Measurements from ENCODE around the gene SIAH3. TPM values are rescaled to one million over a fixed set of nuclear protein-coding genes. Genes with fewer than 3 reads are reported as not detected.

Gene SIAH3
- total and polyA plus RNA-seq, 4 donors: under 0.01 TPM; not detected in 3

GRCh38 chr13:45860240-45860639 lies 8.7 kb upstream of the SIAH3 start:
- peaks cover 0 to 12% (median 2%) of the 10 kb centered on the region in 4 donors for H3K27me3 ChIP-seq (ENCODE audit: control insufficient read depth in 4 of 4, insufficient read depth in 4 of 4, low read length in 3 of 4)
- H3K27ac ChIP-seq (ENCODE audit: low read depth in 1 of 2, low read length in 2 of 2): no peak overlapping the region
- TF ChIP-seq YY1 (IDR thresholded peaks at IDR 0.05) (no peak), RAD21 (IDR thresholded peaks at IDR 0.05) (no peak), JUND (IDR thresholded peaks at IDR 0.05) (no peak), FOXA1 (IDR thresholded peaks at IDR 0.05) (no peak), EGR1 (IDR thresholded peaks at IDR 0.05; ENCODE audit: low read depth in 2 of 2) (no peak), HNF4A (conservative IDR thresholded peaks at IDR 0.05) (no peak), RXRA (IDR thresholded peaks at IDR 0.05) (no peak)
- TF ChIP-seq, protein P1, sequence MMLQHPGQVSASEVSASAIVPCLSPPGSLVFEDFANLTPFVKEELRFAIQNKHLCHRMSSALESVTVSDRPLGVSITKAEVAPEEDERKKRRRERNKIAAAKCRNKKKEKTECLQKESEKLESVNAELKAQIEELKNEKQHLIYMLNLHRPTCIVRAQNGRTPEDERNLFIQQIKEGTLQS (IDR thresholded peaks at IDR 0.05): no peak
- TF ChIP-seq, protein P2, sequence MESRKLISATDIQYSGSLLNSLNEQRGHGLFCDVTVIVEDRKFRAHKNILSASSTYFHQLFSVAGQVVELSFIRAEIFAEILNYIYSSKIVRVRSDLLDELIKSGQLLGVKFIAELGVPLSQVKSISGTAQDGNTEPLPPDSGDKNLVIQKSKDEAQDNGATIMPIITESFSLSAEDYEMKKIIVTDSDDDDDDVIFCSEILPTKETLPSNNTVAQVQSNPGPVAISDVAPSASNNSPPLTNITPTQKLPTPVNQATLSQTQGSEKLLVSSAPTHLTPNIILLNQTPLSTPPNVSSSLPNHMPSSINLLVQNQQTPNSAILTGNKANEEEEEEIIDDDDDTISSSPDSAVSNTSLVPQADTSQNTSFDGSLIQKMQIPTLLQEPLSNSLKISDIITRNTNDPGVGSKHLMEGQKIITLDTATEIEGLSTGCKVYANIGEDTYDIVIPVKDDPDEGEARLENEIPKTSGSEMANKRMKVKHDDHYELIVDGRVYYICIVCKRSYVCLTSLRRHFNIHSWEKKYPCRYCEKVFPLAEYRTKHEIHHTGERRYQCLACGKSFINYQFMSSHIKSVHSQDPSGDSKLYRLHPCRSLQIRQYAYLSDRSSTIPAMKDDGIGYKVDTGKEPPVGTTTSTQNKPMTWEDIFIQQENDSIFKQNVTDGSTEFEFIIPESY (IDR thresholded peaks at IDR 0.05): no peak
- TF ChIP-seq, protein P3, sequence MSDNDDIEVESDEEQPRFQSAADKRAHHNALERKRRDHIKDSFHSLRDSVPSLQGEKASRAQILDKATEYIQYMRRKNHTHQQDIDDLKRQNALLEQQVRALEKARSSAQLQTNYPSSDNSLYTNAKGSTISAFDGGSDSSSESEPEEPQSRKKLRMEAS (IDR thresholded peaks at IDR 0.05): no peak
- WGBS: 70% methylated on average over 5 of the region's 5 CpGs
- H3K4me3 ChIP-seq (ENCODE audit: low read depth in 1 of 3, low read length in 3 of 3): no peak overlapping the region
- H3K9ac ChIP-seq (ENCODE audit: low read depth in 1 of 2, low read length in 2 of 2): no peak overlapping the region
- DNase-seq (ENCODE audit: low spot score): no peak
- H3K36me3 ChIP-seq (ENCODE audit: control insufficient read depth in 4 of 4, insufficient read depth in 3 of 4, low read depth in 1 of 4, low read length in 3 of 4): no peaks in the 10 kb centered on the region
- peaks cover 0 to 6% (median 3%) of the 10 kb centered on the region in 4 donors for H3K9me3 ChIP-seq (ENCODE audit: control insufficient read depth in 4 of 4, low read length in 3 of 4)
- H3K4me1 ChIP-seq (ENCODE audit: control insufficient read depth in 4 of 4, insufficient read depth in 4 of 4, low read length in 3 of 4): no peaks in the 10 kb centered on the region

- TF ChIP-seq SP1 (IDR thresholded peaks at IDR 0.05): no peak
- TF ChIP-seq CTCF (IDR thresholded peaks at IDR 0.05; ENCODE audit: low read depth, low read length, missing input control): no peak
- TF ChIP-seq GABPA (IDR thresholded peaks at IDR 0.05 in 1 of 2, conservative IDR thresholded peaks at IDR 0.05 in 1 of 2): no peak
- TF ChIP-seq FOXA1 (IDR thresholded peaks at IDR 0.05): no peak
- TF ChIP-seq HNF4A (conservative IDR thresholded peaks at IDR 0.05): no peak
- TF ChIP-seq, protein P1 (IDR thresholded peaks at IDR 0.05): no peak
- no peak for TF ChIP-seq REST (IDR thresholded peaks at IDR 0.05)
- TF ChIP-seq HNF4G (IDR thresholded peaks at IDR 0.05): no peak
- TF ChIP-seq, protein P3 (IDR thresholded peaks at IDR 0.05): no peak
- no peak for TF ChIP-seq YY1 (IDR thresholded peaks at IDR 0.05)
- no peak for TF ChIP-seq TAF1 (conservative IDR thresholded peaks at IDR 0.05)
- TF ChIP-seq RXRA (IDR thresholded peaks at IDR 0.05): no peak
- no peak for TF ChIP-seq EGR1 (IDR thresholded peaks at IDR 0.05; ENCODE audit: low read depth in 2 of 2)
- no peak for TF ChIP-seq FOXA2 (IDR thresholded peaks at IDR 0.05)
- no peak for TF ChIP-seq JUND (IDR thresholded peaks at IDR 0.05)
- H3K27me3 ChIP-seq (ENCODE audit: control insufficient read depth in 4 of 4, insufficient read depth in 4 of 4, low read length in 3 of 4): peaks cover 0 to 12% (median 2%) of the 10 kb centered on the region in 4 donors
- no peaks in the 10 kb centered on the region for H3K36me3 ChIP-seq (ENCODE audit: control insufficient read depth in 4 of 4, insufficient read depth in 3 of 4, low read depth in 1 of 4, low read length in 3 of 4)
- no peak overlapping the region for H3K4me3 ChIP-seq (ENCODE audit: low read depth in 1 of 3, low read length in 3 of 3)
- H3K4me1 ChIP-seq (ENCODE audit: control insufficient read depth in 4 of 4, insufficient read depth in 4 of 4, low read length in 3 of 4): no peaks in the 10 kb centered on the region
- DNase-seq (ENCODE audit: low spot score): no peak
- H3K9me3 ChIP-seq (ENCODE audit: control insufficient read depth in 4 of 4, low read length in 3 of 4): peaks cover 0 to 11% (median 4%) of the 10 kb centered on the region in 4 donors
- no peak overlapping the region for H3K9ac ChIP-seq (ENCODE audit: low read depth in 1 of 2, low read length in 2 of 2)
- WGBS: 32% methylated on average over 2 of the region's 2 CpGs
- H3K27ac ChIP-seq (ENCODE audit: low read depth in 1 of 2, low read length in 2 of 2): no peak overlapping the region
Observed at GRCh38 chr13:45859705-45860104, 8.2 kb upstream of the SIAH3 start.

Measured in liver (tissue), 9 donors.